IMR-90 (cell line): ENCODE results near the gene NCKAP5L. TPM values are rescaled to one million over a fixed set of nuclear protein-coding genes. Genes with fewer than 3 reads are reported as not detected.

ENCODE experiments used
- ATAC-seq: fragments of 200-7000 bp; cut with Tn5 transposase; 2 replicates; pipeline ENCODE4 v1.9.1; 2020; ENCODE audit warnings: low read depth, mild to moderate bottlenecking, moderate library complexity
- BruUV-seq: library from RNA; stranded (reverse); fragments of 400-500 nt; replicated peaks from 2 replicates; lab custom pipeline; 2021; lab: Mats Ljungman, UMichigan
- CTCF ChIA-PET: fragments of 300-600 bp; formaldehyde crosslinking; extraction: SDS; loops from one replicate; lab custom pipeline; 2021; ENCODE audit warnings: antibody characterized with exemption; lab: Yijun Ruan, JAX
- POLR2A ChIA-PET: fragments of 300-600 bp; sonication (Branson Sonifier 250); formaldehyde crosslinking; loops from one replicate; lab custom pipeline; 2022; ENCODE audit warnings: antibody characterized with exemption; ENCODE audit not compliant: unreplicated experiment; lab: Charles Lee
- DNase-seq: peaks from one replicate; pipeline ENCODE4 v3.0.0; 2013
- H2AFZ ChIP-seq: replicated peaks from 2 replicates; pipeline ENCODE3; 2013; ENCODE audit warnings: low read length, mild to moderate bottlenecking; ENCODE audit not compliant: poor library complexity
- H2AK5ac ChIP-seq: 2 replicates; pipeline ENCODE4 v1.6.1; 2013; ENCODE audit warnings: low read depth, low read length, inconsistent platforms
- H2AK9ac ChIP-seq: replicated peaks from 2 replicates; pipeline ENCODE3; 2013; ENCODE audit warnings: mild to moderate bottlenecking, low read depth, low read length, moderate library complexity; ENCODE audit not compliant: poor library complexity
- H2BK120ac ChIP-seq: 2 replicates; pipeline ENCODE4 v1.6.1; 2013; ENCODE audit warnings: low read depth, low read length, inconsistent platforms
- H2BK15ac ChIP-seq: 3 replicates; pipeline ENCODE4 v1.6.1; 2013; ENCODE audit warnings: low read depth, low read length, inconsistent platforms
- H2BK20ac ChIP-seq: 2 replicates; pipeline ENCODE4 v1.6.1; 2013; ENCODE audit warnings: low read depth, mild to moderate bottlenecking, inconsistent platforms, low read length, moderate library complexity
- H2BK5ac ChIP-seq: 2 replicates; pipeline ENCODE4 v1.6.1; 2013; ENCODE audit warnings: mild to moderate bottlenecking, low read depth, low read length, inconsistent platforms; ENCODE audit not compliant: poor library complexity, severe bottlenecking
- H3K14ac ChIP-seq: replicated peaks from 2 replicates; pipeline ENCODE4 v1.6.1; 2013; ENCODE audit warnings: low read depth, low read length, inconsistent platforms
- H3K18ac ChIP-seq: 2 replicates; pipeline ENCODE4 v1.6.1; 2013; ENCODE audit warnings: low read depth, low read length, control low read depth
- H3K23ac ChIP-seq: 2 replicates; pipeline ENCODE4 v1.6.1; 2013; ENCODE audit warnings: low read depth, low read length, inconsistent platforms
- H3K27ac ChIP-seq: 2 replicates; pipeline ENCODE4 v1.5.1; 2013; ENCODE audit warnings: mild to moderate bottlenecking, control low read depth, low read length; ENCODE audit not compliant: insufficient read depth
- H3K27me3 ChIP-seq: 2 replicates; pipeline ENCODE4 v1.6.1; 2013; ENCODE audit warnings: low read length; ENCODE audit not compliant: control insufficient read depth, insufficient read depth
- H3K36me3 ChIP-seq: 2 replicates; pipeline ENCODE4 v1.6.1; 2013; ENCODE audit warnings: low read length, mixed read lengths; ENCODE audit not compliant: control insufficient read depth, insufficient read depth
- H3K4ac ChIP-seq: 2 replicates; pipeline ENCODE4 v1.6.1; 2013; ENCODE audit warnings: low read depth, low read length, inconsistent platforms
- H3K4me1 ChIP-seq: 2 replicates; pipeline ENCODE4 v1.6.1; 2013; ENCODE audit warnings: low read length, mixed read lengths; ENCODE audit not compliant: control insufficient read depth, insufficient read depth
- H3K4me2 ChIP-seq: 2 replicates; pipeline ENCODE4 v1.6.1; 2013; ENCODE audit warnings: low read depth, mild to moderate bottlenecking, control low read depth, low read length, moderate library complexity
- H3K4me3 ChIP-seq: 2 replicates; pipeline ENCODE4 v1.5.1; 2013; ENCODE audit warnings: low read depth, mild to moderate bottlenecking, control low read depth, low read length, moderate library complexity; ENCODE audit not compliant: insufficient read depth
- H3K56ac ChIP-seq: 2 replicates; pipeline ENCODE4 v1.6.1; 2013; ENCODE audit warnings: low read length, inconsistent platforms; ENCODE audit not compliant: insufficient read depth; ENCODE audit errors: extremely low read depth
- H3K79me1 ChIP-seq, 2 experiments: 2 replicates each; pipeline ENCODE4 v1.6.1; 2013; ENCODE audit warnings: low read length in 2 of 2, inconsistent platforms in 1 of 2, low read depth in 1 of 2
- H3K9ac ChIP-seq: 2 replicates; pipeline ENCODE4 v1.6.1; 2013; ENCODE audit warnings: low read depth, low read length, control low read depth
- H3K9me1 ChIP-seq: 2 replicates; pipeline ENCODE4 v1.6.1; 2013; ENCODE audit warnings: low read length, inconsistent platforms; ENCODE audit not compliant: insufficient read depth
- H3K9me3 ChIP-seq: 2 replicates; pipeline ENCODE4 v1.6.1; 2013; ENCODE audit warnings: low read length; ENCODE audit not compliant: control insufficient read depth, insufficient read depth
- H4K20me1 ChIP-seq: 2 replicates; pipeline ENCODE4 v1.6.1; 2013; ENCODE audit warnings: low read length, inconsistent platforms; ENCODE audit not compliant: insufficient read depth
- H4K5ac ChIP-seq: 2 replicates; pipeline ENCODE4 v1.6.1; 2013; ENCODE audit warnings: mild to moderate bottlenecking, low read depth, low read length, control low read depth
- H4K8ac ChIP-seq, 2 experiments: 2 replicates each; pipeline ENCODE4 v1.6.1; 2013; ENCODE audit warnings: low read depth in 2 of 2, low read length in 2 of 2, control low read depth in 1 of 2, inconsistent platforms in 1 of 2
- H4K91ac ChIP-seq: 2 replicates; pipeline ENCODE4 v1.6.1; 2013; ENCODE audit warnings: low read depth, low read length, inconsistent platforms; ENCODE audit not compliant: insufficient read depth
- CEBPB ChIP-seq: IDR thresholded peaks from 2 replicates; pipeline ENCODE4 v1.6.1; 2012; ENCODE audit warnings: low read depth, low read length, improper control_type of control experiment
- MAFK ChIP-seq: IDR thresholded peaks from 2 replicates; pipeline ENCODE4 v1.6.1; 2012; ENCODE audit warnings: low read depth, low read length, improper control_type of control experiment
- MXI1 ChIP-seq: IDR thresholded peaks from 2 replicates; pipeline ENCODE4 v1.6.1; 2012; ENCODE audit warnings: low read depth, mild to moderate bottlenecking, low read length, moderate library complexity, borderline replicate concordance
- RCOR1 ChIP-seq: IDR thresholded peaks from 2 replicates; pipeline ENCODE4 v1.6.1; 2012; ENCODE audit warnings: mild to moderate bottlenecking, low read length, improper control_type of control experiment; ENCODE audit not compliant: insufficient replicate concordance
- RFX5 ChIP-seq: IDR thresholded peaks from 2 replicates; pipeline ENCODE4 v1.8.0; 2012; ENCODE audit warnings: low read depth, mild to moderate bottlenecking, low read length, moderate library complexity
- USF2 ChIP-seq: fragments of 150-350 bp; IDR thresholded peaks from 2 replicates; pipeline ENCODE4 v1.6.1; 2017; ENCODE audit warnings: mild to moderate bottlenecking, antibody characterized with exemption, low read length, low read depth
- WGBS, 2 experiments: methylation state at CpG; one replicate each; pipeline versions ENCODE4 v1.1.5 to v1.1.7; 2013; ENCODE audit warnings: missing lambda C conversion rate in 2 of 2; ENCODE audit not compliant: insufficient read length in 1 of 2; ENCODE audit errors: extremely low coverage in 2 of 2; 5-methylcytosine and 5-hydroxymethylcytosine counted together
- dilution Hi-C: fragments of 300-500 bp; cut with HindIII; formaldehyde crosslinking; loops from one replicate; pipeline ENCODE4 v1.14.3; 2018; ENCODE audit warnings: low sequenced_read_pairs; ENCODE audit not compliant: unreplicated experiment
- in situ Hi-C: fragments of 300-500 bp; cut with MboI; formaldehyde crosslinking; loops from 3 replicates; pipeline ENCODE4 v1.14.3; 2019; ENCODE audit warnings: low sequenced_read_pairs, inconsistent platforms, mixed read lengths
- intact Hi-C: fragments of 100-400 bp; cut with micrococcal nuclease; formaldehyde crosslinking; loops from 2 replicates; pipeline ENCODE4 v1.10.0; 2022
- polyA plus RNA-seq, 3 experiments: library from polyadenylated mRNA; depleted of rRNA; stranded (reverse); fragments of >200 nt; gene quantifications; 2 replicates each; pipeline ENCODE4 v1.2.3, GENCODE V29; 2012; ENCODE audit warnings: low replicate concordance in 1 of 3
- total RNA-seq: library from RNA; depleted of rRNA; stranded (reverse); fragments of >200 nt; gene quantifications from 2 replicates; pipeline ENCODE4 v1.2.3, GENCODE V29; 2012

The NCKAP5L gene
- total and polyA plus RNA-seq, 2 of the 4 experiments (the other 2 are of a cell fraction) = 6.1 to 14.4 TPM

GRCh38 chr12:49825360-49825970, 2.7 kb downstream of the NCKAP5L start:
- no peak overlapping the region for H3K56ac ChIP-seq
- ATAC-seq (peak; percentile 24), DNase-seq (peak; percentile 73)
- H2BK120ac ChIP-seq = peak overlapping the region; percentile 22; the same call in 1 of the 2 replicates
- H3K27me3 ChIP-seq = no peaks in the 10 kb centered on the region
- H3K4me1 ChIP-seq = peaks cover 27% of the 10 kb centered on the region
- H2BK20ac ChIP-seq = 0 out of 2 replicates have a peak overlapping the region, but pooled peaks have one; percentile 6
- peak overlapping the region in 1 of 2 experiments; percentile 38; a peak in 2 of 4 replicates for H4K8ac ChIP-seq
- POLR2A ChIA-PET = interaction anchor here (0.6 kb wide), 2 partner anchors 66 to 228 kb away, joined by 4 to 13 read pairs; no protein-coding TSS in a partner anchor
- peak overlapping the region; percentile 29 for H2AFZ ChIP-seq
- peaks cover 72% of the 10 kb centered on the region for H4K20me1 ChIP-seq
- peak overlapping the region; percentile 76 for H2AK9ac ChIP-seq
- peak overlapping the region; percentile 75 for H2AK5ac ChIP-seq
- peak overlapping the region; percentile 30; the same call in 1 of the 2 replicates for H3K4ac ChIP-seq
- BruUV-seq = no TSS peak
- in situ Hi-C loops = no loop called here
- H3K9me3 ChIP-seq = no peaks in the 10 kb centered on the region
- H3K36me3 ChIP-seq = peaks cover 6% of the 10 kb centered on the region; the same call in 1 of the 2 replicates
- H2BK5ac ChIP-seq = peak overlapping the region; percentile 59
- no peak overlapping the region for H3K18ac ChIP-seq
- CTCF ChIA-PET = interaction anchor here (1.0 to 1.2 kb wide), 2 partner anchors 13 to 84 kb away, joined by 3 read pairs; partner anchors contain the start of gene TMBIM6
- H4K5ac ChIP-seq = no peak overlapping the region
- H3K79me1 ChIP-seq = peaks cover 25 to 85% of the 10 kb centered on the region in 2 experiments
- intact Hi-C loops = no loop called here
- peak overlapping the region; percentile 93 for H3K4me2 ChIP-seq
- H3K9ac ChIP-seq = 0 out of 2 replicates have a peak overlapping the region, but pooled peaks have one; percentile 17
- dilution Hi-C loops = no loop called here
- H3K4me3 ChIP-seq = no peak overlapping the region
- H3K27ac ChIP-seq = peak overlapping the region; percentile 61
- H2BK15ac ChIP-seq = no peak overlapping the region
- H4K91ac ChIP-seq = no peak overlapping the region
- WGBS, 2 experiments = no CpG with 5 or more reads among the region's 5 CpGs
- TF ChIP-seq USF2 (no peak), CEBPB (no peak), RCOR1 (no peak), MAFK (no peak), MXI1 (no peak), RFX5 (peak; percentile 94)
- H3K9me1 ChIP-seq = peaks cover 32% of the 10 kb centered on the region
- peak overlapping the region; percentile 17; the same call in 1 of the 2 replicates for H3K23ac ChIP-seq
- H3K14ac ChIP-seq = peak overlapping the region; percentile 29; the same call in 1 of the 2 replicates
